H1 (cell line): Measurements from ENCODE around the gene NCAM1. TPM values are rescaled to one million over a fixed set of nuclear protein-coding genes. Genes with fewer than 3 reads are reported as not detected.

Source experiments
- CTCF ChIA-PET: fragments of 300-600 bp; sonication (Branson Sonifier 250); formaldehyde crosslinking; loops from one replicate; lab custom pipeline; 2021; ENCODE audit not compliant: partially characterized antibody; lab: Charles Lee
- POLR2A ChIA-PET: fragments of 300-600 bp; sonication (Branson Sonifier 250); formaldehyde crosslinking; loops from one replicate; lab custom pipeline; 2021; ENCODE audit warnings: inconsistent platforms; ENCODE audit not compliant: partially characterized antibody; lab: Charles Lee
- DNase-seq, 2 experiments: peaks; one replicate each; pipeline versions ENCODE4 v3.0.0 to v3.0.0-alpha.2; 2010 to 2022; ENCODE audit warnings: low spot score in 2 of 2, low read depth in 1 of 2, mixed read lengths in 1 of 2
- FAIRE-seq: peaks from 2 replicates; lab custom pipeline; 2011; peaks lifted over from hg19 to GRCh38; lab: Jason Lieb, UNC
- H2AFZ ChIP-seq: 2 replicates; pipeline ENCODE4 v1.8.1; 2012; ENCODE audit warnings: low read length, inconsistent platforms
- H2AK5ac ChIP-seq: 2 replicates; pipeline ENCODE4 v1.6.1; 2013; ENCODE audit warnings: low read depth, low read length
- H2BK120ac ChIP-seq: replicated peaks from 2 replicates; pipeline ENCODE3; 2013; ENCODE audit warnings: low read depth, low read length, inconsistent platforms
- H2BK12ac ChIP-seq: 2 replicates; pipeline ENCODE4 v1.6.1; 2013; ENCODE audit warnings: low read depth, low read length
- H2BK15ac ChIP-seq: 2 replicates; pipeline ENCODE4 v1.6.1; 2013; ENCODE audit warnings: low read length
- H2BK20ac ChIP-seq: 2 replicates; pipeline ENCODE4 v1.6.1; 2013; ENCODE audit warnings: low read length
- H2BK5ac ChIP-seq: 2 replicates; pipeline ENCODE4 v1.6.1; 2013; ENCODE audit warnings: low read depth, low read length
- H3K14ac ChIP-seq: 2 replicates; pipeline ENCODE4 v1.6.1; 2013; ENCODE audit warnings: inconsistent platforms; ENCODE audit not compliant: insufficient read length
- H3K18ac ChIP-seq: 2 replicates; pipeline ENCODE4 v1.6.1; 2013; ENCODE audit warnings: low read length; ENCODE audit errors: extremely low read depth
- H3K23ac ChIP-seq: 2 replicates; pipeline ENCODE4 v1.6.1; 2013; ENCODE audit warnings: inconsistent platforms; ENCODE audit not compliant: insufficient read length
- H3K23me2 ChIP-seq: 2 replicates; pipeline ENCODE4 v1.6.1; 2013; ENCODE audit warnings: low read depth, low read length
- H3K27ac ChIP-seq: 2 replicates; pipeline ENCODE4 v1.6.1; 2011; ENCODE audit warnings: low read depth, low read length, inconsistent platforms
- H3K27me3 ChIP-seq, 4 experiments: replicated peaks in 1 of 4; 1 replicate in 1 of 4; 2 replicates in 3 of 4; pipeline versions ENCODE4 v1.6.1 to v1.8.1; 2011 to 2013; ENCODE audit warnings: low read length in 3 of 4, mild to moderate bottlenecking in 3 of 4, inconsistent platforms in 2 of 4, mixed read lengths in 2 of 4, moderate library complexity in 1 of 4; ENCODE audit not compliant: control insufficient read depth in 3 of 4, insufficient read depth in 3 of 4; ENCODE audit errors: extremely low read depth in 1 of 4
- H3K36me3 ChIP-seq, 4 experiments: 2 replicates each; pipeline versions ENCODE4 v1.6.1 to v1.8.1; 2011 to 2013; ENCODE audit warnings: mild to moderate bottlenecking in 4 of 4, low read length in 3 of 4, moderate library complexity in 2 of 4, control low read depth in 1 of 4, inconsistent platforms in 1 of 4; ENCODE audit not compliant: insufficient read depth in 4 of 4, control insufficient read depth in 2 of 4
- H3K4ac ChIP-seq: replicated peaks from 2 replicates; pipeline ENCODE3; 2013; ENCODE audit warnings: low read length, low read depth, mixed read lengths, inconsistent platforms; ENCODE audit not compliant: insufficient read length
- H3K4me1 ChIP-seq, 4 experiments: replicated peaks in 1 of 4; 1 replicate in 1 of 4; 2 replicates in 3 of 4; pipeline versions ENCODE4 v1.6.1 to v1.8.1; 2011 to 2013; ENCODE audit warnings: low read length in 3 of 4, inconsistent platforms in 2 of 4, mixed read lengths in 1 of 4; ENCODE audit not compliant: insufficient read depth in 4 of 4, control insufficient read depth in 3 of 4
- H3K4me2 ChIP-seq, 2 experiments: 2 replicates each; pipeline versions ENCODE4 v1.6.1 to v1.8.1; 2011 to 2013; ENCODE audit warnings: low read depth in 2 of 2, low read length in 2 of 2, control low read depth in 1 of 2, inconsistent platforms in 1 of 2, mild to moderate bottlenecking in 1 of 2; ENCODE audit not compliant: insufficient read depth in 1 of 2
- H3K4me3 ChIP-seq, 4 experiments: fragments of 200-600, 300-600 bp in 1 of 4; sonication (generic), shearing (Covaris generic), sonication (Bioruptor Twin) in 1 of 4; 2 replicates each; pipeline versions ENCODE4 v1.5.1 to v1.8.1; 2011 to 2016; ENCODE audit warnings: low read length in 4 of 4, low read depth in 3 of 4, control low read depth in 2 of 4, inconsistent platforms in 2 of 4, mild to moderate bottlenecking in 2 of 4, mixed read lengths in 1 of 4, moderate library complexity in 1 of 4; ENCODE audit not compliant: insufficient read depth in 2 of 4; ENCODE audit errors: extremely low read depth in 1 of 4
- H3K56ac ChIP-seq: replicated peaks from 2 replicates; pipeline ENCODE3; 2013; ENCODE audit warnings: low read depth, mild to moderate bottlenecking, mixed read lengths, low read length, inconsistent platforms; ENCODE audit not compliant: insufficient read length
- H3K79me1 ChIP-seq: 2 replicates; pipeline ENCODE4 v1.6.1; 2013; ENCODE audit warnings: low read depth, low read length, control low read depth
- H3K79me2 ChIP-seq, 2 experiments: 2 replicates each; pipeline versions ENCODE4 v1.6.1 to v1.8.1; 2012 to 2013; ENCODE audit warnings: low read length in 2 of 2, mild to moderate bottlenecking in 2 of 2, inconsistent platforms in 1 of 2; ENCODE audit not compliant: insufficient read depth in 2 of 2, control insufficient read depth in 1 of 2
- H3K9ac ChIP-seq, 4 experiments: replicated peaks in 1 of 4; 1 replicate in 1 of 4; 2 replicates in 3 of 4; pipeline versions ENCODE4 v1.6.1 to v1.8.1; 2011 to 2013; ENCODE audit warnings: low read depth in 3 of 4, low read length in 3 of 4, control low read depth in 2 of 4, mild to moderate bottlenecking in 2 of 4, moderate library complexity in 2 of 4, inconsistent platforms in 1 of 4; ENCODE audit errors: extremely low read depth in 1 of 4
- H3K9me3 ChIP-seq, 2 experiments: 2 replicates each; pipeline versions ENCODE4 v1.6.1 to v1.8.1; 2012 to 2013; ENCODE audit warnings: mild to moderate bottlenecking in 2 of 2, moderate library complexity in 2 of 2, control low read depth in 1 of 2, inconsistent platforms in 1 of 2, low read depth in 1 of 2, low read length in 1 of 2, mixed read lengths in 1 of 2; ENCODE audit not compliant: insufficient read depth in 2 of 2
- H4K20me1 ChIP-seq, 2 experiments: replicated peaks in 1 of 2; 2 replicates each; pipeline versions ENCODE3 to v1.8.1; 2011 to 2013; ENCODE audit warnings: inconsistent platforms in 2 of 2, low read length in 2 of 2, mild to moderate bottlenecking in 1 of 2; ENCODE audit not compliant: insufficient read depth in 2 of 2, control insufficient read depth in 1 of 2
- H4K5ac ChIP-seq: 2 replicates; pipeline ENCODE4 v1.6.1; 2013; ENCODE audit warnings: low read length, low read depth, mixed read lengths, inconsistent platforms; ENCODE audit not compliant: insufficient read length
- H4K8ac ChIP-seq: 2 replicates; pipeline ENCODE4 v1.8.0; 2013; ENCODE audit warnings: mild to moderate bottlenecking, moderate library complexity, low read length, inconsistent platforms; ENCODE audit not compliant: insufficient read depth; ENCODE audit errors: extremely low read depth
- H4K91ac ChIP-seq: replicated peaks from 2 replicates; pipeline ENCODE3; 2013; ENCODE audit warnings: low read length, mixed read lengths, inconsistent platforms; ENCODE audit not compliant: insufficient read length
- BCL11A ChIP-seq, 2 experiments: IDR thresholded peaks; one replicate each; pipeline ENCODE4 v1.6.1; 2011; ENCODE audit warnings: low read depth in 2 of 2, low read length in 2 of 2, mild to moderate bottlenecking in 2 of 2
- CEBPB ChIP-seq: IDR thresholded peaks from 2 replicates; pipeline ENCODE4 v1.6.1; 2012; ENCODE audit warnings: low read depth, low read length
- SP2 ChIP-seq: IDR thresholded peaks from 2 replicates; pipeline ENCODE4 v1.6.1; 2012; ENCODE audit warnings: mild to moderate bottlenecking, low read length, inconsistent platforms
- USF2 ChIP-seq: IDR thresholded peaks from 2 replicates; pipeline ENCODE4 v1.6.1; 2011; ENCODE audit warnings: low read length, improper control_type of control experiment
- WGBS, 2 experiments: shearing (Covaris generic) in 1 of 2; methylation state at CpG; one replicate each; pipeline versions ENCODE4 v1.1.6 to v1.1.7; 2013 to 2015; ENCODE audit warnings: low lambda C conversion rate in 2 of 2, mixed read lengths in 2 of 2, inconsistent platforms in 1 of 2, low coverage in 1 of 2, missing lambda C conversion rate in 1 of 2; ENCODE audit not compliant: insufficient replicate concordance in 2 of 2, insufficient coverage in 1 of 2, insufficient read length in 1 of 2; ENCODE audit errors: extremely low coverage in 1 of 2, missing lambda C conversion rate in 1 of 2; 5-methylcytosine and 5-hydroxymethylcytosine counted together
- polyA plus RNA-seq, 7 experiments: library from polyadenylated mRNA; depleted of rRNA in 3 of 7; stranded (reverse) in 5 of 7; unstranded in 2 of 7; fragments of >200 nt in 5 of 7; fragments of 200-250 nt in 2 of 7; gene quantifications; 1 replicate in 5 of 7; 2 replicates in 1 of 7; 4 replicates in 1 of 7; pipeline versions ENCODE4 v1.2.1 to v1.2.3, GENCODE V29; 2011 to 2013; ENCODE audit warnings: missing spikeins in 2 of 7, mixed read lengths in 2 of 7
- total RNA-seq: library from RNA; stranded (reverse); fragmentation: NEBNext Ultra II Directional; extraction: Animal tissue kit (Norgen Biotek cat#: 25700); gene quantifications from 2 replicates; pipeline ENCODE4 v1.2.1, GENCODE V29; 2021

The NCAM1 gene
- total and polyA plus RNA-seq, 2 of the 8 experiments (the other 6 are each of a cell fraction or from before 2014, with no cell fraction given): 3.1 to 4.3 TPM

GRCh38 chr11:112975051-112975450 lies 13.8 kb downstream of the NCAM1 start:
- H3K4ac ChIP-seq: no peak overlapping the region
- no peaks in the 10 kb centered on the region for H4K20me1 ChIP-seq
- H2BK20ac ChIP-seq: no peak overlapping the region
- H3K14ac ChIP-seq: no peak overlapping the region
- H4K91ac ChIP-seq: no peak overlapping the region
- no peak overlapping the region for H3K4me2 ChIP-seq
- H2BK5ac ChIP-seq: no peak overlapping the region
- POLR2A ChIA-PET: no interaction called here
- H4K8ac ChIP-seq: no peak overlapping the region
- FAIRE-seq (no peak), DNase-seq (no peak)
- no peaks in the 10 kb centered on the region for H3K36me3 ChIP-seq
- 86% methylated on average over 4 of the region's 4 CpGs; no CpG with 5 or more reads in 1 of the 2 experiments for WGBS, 2 experiments
- no peak overlapping the region for H4K5ac ChIP-seq
- CTCF ChIA-PET: interaction anchor here (0.8 kb wide), 1 partner anchor 168 kb away, joined by 3 read pairs; no protein-coding TSS in a partner anchor
- H3K9me3 ChIP-seq: no peaks in the 10 kb centered on the region
- H2AFZ ChIP-seq: no peak overlapping the region
- H3K23me2 ChIP-seq: no peaks in the 10 kb centered on the region
- TF ChIP-seq SP2: no peak
- TF ChIP-seq BCL11A (IDR thresholded peaks at IDR 0.05; ENCODE audit: low read depth in 2 of 2, low read length in 2 of 2): no peak
- TF ChIP-seq CEBPB: no peak
- TF ChIP-seq USF2: no peak
- H3K79me2 ChIP-seq: no peaks in the 10 kb centered on the region
- H2BK15ac ChIP-seq: no peak overlapping the region
- no peaks in the 10 kb centered on the region for H3K79me1 ChIP-seq
- H2BK120ac ChIP-seq: no peak overlapping the region
- H3K23ac ChIP-seq: no peak overlapping the region
- H3K4me3 ChIP-seq: no peak overlapping the region
- no peaks in the 10 kb centered on the region for H3K27me3 ChIP-seq
- H3K4me1 ChIP-seq: peaks cover 0 to 4% (median 0%) of the 10 kb centered on the region in 4 experiments; a peak in 1 of 7 replicates
- H3K9ac ChIP-seq: no peak overlapping the region
- H3K27ac ChIP-seq: no peak overlapping the region
- H2BK12ac ChIP-seq: no peak overlapping the region
- H3K56ac ChIP-seq: no peak overlapping the region
- no peak overlapping the region for H2AK5ac ChIP-seq
- H3K18ac ChIP-seq: no peak overlapping the region
